ENCODE data around the gene TYK2.

- TF ChIP-seq, protein P1, sequence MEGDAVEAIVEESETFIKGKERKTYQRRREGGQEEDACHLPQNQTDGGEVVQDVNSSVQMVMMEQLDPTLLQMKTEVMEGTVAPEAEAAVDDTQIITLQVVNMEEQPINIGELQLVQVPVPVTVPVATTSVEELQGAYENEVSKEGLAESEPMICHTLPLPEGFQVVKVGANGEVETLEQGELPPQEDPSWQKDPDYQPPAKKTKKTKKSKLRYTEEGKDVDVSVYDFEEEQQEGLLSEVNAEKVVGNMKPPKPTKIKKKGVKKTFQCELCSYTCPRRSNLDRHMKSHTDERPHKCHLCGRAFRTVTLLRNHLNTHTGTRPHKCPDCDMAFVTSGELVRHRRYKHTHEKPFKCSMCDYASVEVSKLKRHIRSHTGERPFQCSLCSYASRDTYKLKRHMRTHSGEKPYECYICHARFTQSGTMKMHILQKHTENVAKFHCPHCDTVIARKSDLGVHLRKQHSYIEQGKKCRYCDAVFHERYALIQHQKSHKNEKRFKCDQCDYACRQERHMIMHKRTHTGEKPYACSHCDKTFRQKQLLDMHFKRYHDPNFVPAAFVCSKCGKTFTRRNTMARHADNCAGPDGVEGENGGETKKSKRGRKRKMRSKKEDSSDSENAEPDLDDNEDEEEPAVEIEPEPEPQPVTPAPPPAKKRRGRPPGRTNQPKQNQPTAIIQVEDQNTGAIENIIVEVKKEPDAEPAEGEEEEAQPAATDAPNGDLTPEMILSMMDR (IDR thresholded peaks at IDR 0.05): no peak
- TF ChIP-seq POLR2A (IDR thresholded peaks at IDR 0.05): no peak
These were observed 4.2 kb upstream of the TYK2 start for GRCh38 chr19:10384580-10384979.

Measured in body of pancreas (tissue), 4 donors.